Neural cell (in vitro differentiated cells): ENCODE results near the gene SV2A. TPM values are rescaled to one million over a fixed set of nuclear protein-coding genes. Genes with fewer than 3 reads are reported as not detected.
"Not testable (repeated sequence)": the region's sequence is repeated elsewhere in the genome, so short reads cannot be mapped to it uniquely, and the experiment has no call there.

Experiments used
- H2AFZ ChIP-seq: fragments of 200-600, 300-800 bp; sonication (generic), shearing (Covaris generic); 2 replicates; pipeline ENCODE4 v1.6.0; 2014; ENCODE audit warnings: low read depth, mild to moderate bottlenecking, antibody characterized with exemption, low read length, moderate library complexity
- H3F3A ChIP-seq: fragments of 200-600 bp; shearing (Covaris generic); 2 replicates; pipeline ENCODE4 v1.6.1; 2016; ENCODE audit warnings: mild to moderate bottlenecking, moderate library complexity, mixed read lengths, antibody characterized with exemption, low read length; ENCODE audit not compliant: insufficient read depth, poor library complexity, severe bottlenecking
- H3K27ac ChIP-seq: fragments of 200-600, 300-800 bp; sonication (generic), shearing (Covaris generic); 2 replicates; pipeline ENCODE4 v1.5.1; 2014; ENCODE audit warnings: mild to moderate bottlenecking, low read length, moderate library complexity
- H3K27me3 ChIP-seq: fragments of 300-800, 200-600 bp; sonication (generic), shearing (Covaris generic); 2 replicates; pipeline ENCODE4 v1.6.0; 2014; ENCODE audit warnings: mild to moderate bottlenecking, low read depth, low read length, moderate library complexity; ENCODE audit not compliant: insufficient read depth
- H3K36me3 ChIP-seq: fragments of 300-800, 200-600 bp; sonication (generic), shearing (Covaris generic); 2 replicates; pipeline ENCODE4 v1.5.1; 2014; ENCODE audit warnings: mild to moderate bottlenecking, antibody characterized with exemption, low read length, moderate library complexity; ENCODE audit not compliant: insufficient read depth
- H3K4me2 ChIP-seq: fragments of 300-800, 200-600 bp; sonication (generic), shearing (Covaris generic); 2 replicates; pipeline ENCODE4 v1.6.0; 2014; ENCODE audit warnings: mild to moderate bottlenecking, low read length
- H3K4me3 ChIP-seq: fragments of 300-800, 200-600 bp; sonication (generic), shearing (Covaris generic); 2 replicates; pipeline ENCODE4 v1.5.1; 2014; ENCODE audit warnings: mild to moderate bottlenecking, low read length, moderate library complexity
- H3K79me2 ChIP-seq: fragments of 200-600 bp; shearing (Covaris generic); replicated peaks from 2 replicates; pipeline ENCODE4 v1.6.0; 2014; ENCODE audit warnings: mild to moderate bottlenecking, low read length, moderate library complexity; ENCODE audit not compliant: insufficient read depth
- H3K9ac ChIP-seq: fragments of 300-800, 200-600 bp; sonication (generic), shearing (Covaris generic); 2 replicates; pipeline ENCODE4 v1.6.1; 2016; ENCODE audit warnings: mild to moderate bottlenecking, low read length, mixed read lengths
- H3K9me2 ChIP-seq: fragments of 200-600 bp; shearing (Covaris generic); 2 replicates; pipeline ENCODE4 v1.6.1; 2016; ENCODE audit warnings: mild to moderate bottlenecking, low read length, mixed read lengths; ENCODE audit not compliant: insufficient read depth
- H3K9me3 ChIP-seq: fragments of 200-600, 300-800 bp; sonication (generic), shearing (Covaris generic); 2 replicates; pipeline ENCODE4 v1.6.1; 2016; ENCODE audit warnings: mild to moderate bottlenecking, mixed run types, low read length, moderate library complexity, mixed read lengths
- H4K20me1 ChIP-seq: fragments of 200-600 bp; shearing (Covaris generic); 2 replicates; pipeline ENCODE4 v1.6.1; 2016; ENCODE audit warnings: mild to moderate bottlenecking, mixed run types; ENCODE audit not compliant: insufficient read depth
- polyA plus RNA-seq: library from polyadenylated mRNA; depleted of rRNA; stranded (reverse); fragments of >200 nt; gene quantifications from 2 replicates; pipeline ENCODE4 v1.2.3, GENCODE V29; 2014

The SV2A gene
- polyA plus RNA-seq, 1 donor from 2014 or later, result 78.1 TPM

GRCh38 chr1:149866887-149867286 lies 50.8 kb downstream of the SV2A start:
- not testable (repeated sequence) for H3K9me3 ChIP-seq, H3K27ac ChIP-seq, H3K79me2 ChIP-seq, H3K27me3 ChIP-seq, H2AFZ ChIP-seq, H3K9me2 ChIP-seq, H3K4me3 ChIP-seq, H3K9ac ChIP-seq, H3F3A ChIP-seq, H3K4me2 ChIP-seq, H4K20me1 ChIP-seq, H3K36me3 ChIP-seq

GRCh38 chr1:149861497-149862054 lies 56.1 kb downstream of the SV2A start:
- H3F3A ChIP-seq, H3K4me2 ChIP-seq, H3K9me3 ChIP-seq, H4K20me1 ChIP-seq, H3K9me2 ChIP-seq, H3K4me3 ChIP-seq, H3K9ac ChIP-seq, H3K79me2 ChIP-seq, H2AFZ ChIP-seq, H3K27ac ChIP-seq, H3K27me3 ChIP-seq, H3K36me3 ChIP-seq: not testable (repeated sequence)

GRCh38 chr1:149860684-149861496 lies 56.8 kb downstream of the SV2A start:
- H3K4me3 ChIP-seq, H3K9me2 ChIP-seq, H2AFZ ChIP-seq, H3K4me2 ChIP-seq, H3K27ac ChIP-seq, H3K27me3 ChIP-seq, H3F3A ChIP-seq, H3K79me2 ChIP-seq, H3K9ac ChIP-seq, H3K9me3 ChIP-seq, H4K20me1 ChIP-seq, H3K36me3 ChIP-seq: not testable (repeated sequence)

- H3K4me3 ChIP-seq, H3K9me3 ChIP-seq, H3K9ac ChIP-seq, H3F3A ChIP-seq, H3K4me2 ChIP-seq, H3K27ac ChIP-seq, H3K27me3 ChIP-seq, H2AFZ ChIP-seq, H4K20me1 ChIP-seq, H3K9me2 ChIP-seq, H3K79me2 ChIP-seq, H3K36me3 ChIP-seq: not testable (repeated sequence)
Observed at GRCh38 chr1:149860271-149860670, 57.4 kb downstream of the SV2A start.

Other genes starting within 250 kb of the SV2A start
- gene FCGR1A, start 135.2 kb downstream of the SV2A start, polyA plus RNA-seq, result not detected in 2 replicates
- 19.6 and 26.3 TPM in 2 replicates for gene BOLA1, start 18.3 kb downstream of the SV2A start, polyA plus RNA-seq
- 7.8 and 14.1 TPM in 2 replicates for gene SF3B4, start 10.0 kb upstream of the SV2A start, polyA plus RNA-seq
- gene MTMR11, start 19.0 kb upstream of the SV2A start, polyA plus RNA-seq, result 0.58 and 1.6 TPM in 2 replicates
- 2.1 and 5.4 TPM in 2 replicates for gene OTUD7B, start 92.9 kb upstream of the SV2A start, polyA plus RNA-seq
- 150 and 174 TPM in 2 replicates for gene VPS45, start 149.9 kb upstream of the SV2A start, polyA plus RNA-seq
- 203 and 213 TPM in 2 replicates for gene PLEKHO1, start 232.1 kb upstream of the SV2A start, polyA plus RNA-seq